GM23338 (cell line): ENCODE data around the gene RPLP1. TPM values are rescaled to one million over a fixed set of nuclear protein-coding genes. Genes with fewer than 3 reads are reported as not detected.

Source experiments
- ATAC-seq: fragments of 200-7000 bp; cut with Tn5 transposase; 3 replicates; pipeline ENCODE4 v1.9.1; 2020
- DNase-seq: peaks from one replicate; pipeline ENCODE4 v3.0.0-alpha.2; 2015; ENCODE audit warnings: low spot score
- H2AFZ ChIP-seq: fragments of 200-600 bp; sonication (generic); 2 replicates; pipeline ENCODE4 v1.8.0; 2016; ENCODE audit warnings: antibody characterized with exemption, mild to moderate bottlenecking, moderate library complexity
- H3F3A ChIP-seq: fragments of 200-600 bp; sonication (generic); replicated peaks from 2 replicates; pipeline ENCODE4 v1.8.0; 2017; ENCODE audit warnings: antibody characterized with exemption, mixed run types, low read depth
- H3K27ac ChIP-seq: fragments of 200-600 bp; sonication (generic); 2 replicates; pipeline ENCODE4 v1.6.1; 2016; ENCODE audit warnings: low read depth
- H3K27me3 ChIP-seq: fragments of 200-600 bp; sonication (generic); 2 replicates; pipeline ENCODE4 v1.8.0; 2016; ENCODE audit warnings: mild to moderate bottlenecking, mixed run types, moderate library complexity; ENCODE audit not compliant: insufficient read depth
- H3K36me3 ChIP-seq: fragments of 200-600 bp; sonication (generic); 2 replicates; pipeline ENCODE4 v1.8.0; 2016; ENCODE audit warnings: mild to moderate bottlenecking; ENCODE audit not compliant: insufficient read depth
- H3K4me1 ChIP-seq: fragments of 200-600 bp; sonication (generic); 2 replicates; pipeline ENCODE4 v1.8.0; 2016; ENCODE audit warnings: mild to moderate bottlenecking, moderate library complexity; ENCODE audit not compliant: insufficient read depth
- H3K4me2 ChIP-seq: fragments of 200-600 bp; sonication (generic); 2 replicates; pipeline ENCODE4 v1.7.1; 2017; ENCODE audit warnings: mixed run types
- H3K4me3 ChIP-seq: fragments of 200-600 bp; sonication (generic); 2 replicates; pipeline ENCODE4 v1.6.1; 2016; ENCODE audit warnings: mixed run types
- H3K79me2 ChIP-seq: fragments of 200-600 bp; sonication (generic); replicated peaks from 2 replicates; pipeline ENCODE4 v1.8.0; 2017; ENCODE audit warnings: mild to moderate bottlenecking; ENCODE audit not compliant: insufficient read depth
- H3K9me2 ChIP-seq: fragments of 200-600 bp; sonication (generic); 2 replicates; pipeline ENCODE4 v1.8.0; 2017; ENCODE audit not compliant: insufficient read depth
- H4K20me1 ChIP-seq: fragments of 200-600 bp; sonication (generic); replicated peaks from 2 replicates; pipeline ENCODE4 v1.8.0; 2017; ENCODE audit warnings: mild to moderate bottlenecking; ENCODE audit not compliant: insufficient read depth
- H3K27ac Mint-ChIP-seq: 2 replicates; pipeline ENCODE4 v1.8.0; 2020; ENCODE audit warnings: inconsistent platforms, mild to moderate bottlenecking, moderate library complexity, mixed read lengths
- H3K27me3 Mint-ChIP-seq: 3 replicates; pipeline ENCODE4 v1.8.0; 2022; ENCODE audit warnings: low read depth, mild to moderate bottlenecking, moderate library complexity, mixed read lengths, inconsistent platforms; ENCODE audit not compliant: insufficient read depth, poor library complexity
- H3K36me3 Mint-ChIP-seq: 3 replicates; pipeline ENCODE4 v1.8.0; 2021; ENCODE audit warnings: low read depth, mild to moderate bottlenecking, inconsistent platforms, moderate library complexity, mixed read lengths
- H3K4me1 Mint-ChIP-seq: 3 replicates; pipeline ENCODE4 v1.8.0; 2020; ENCODE audit warnings: mild to moderate bottlenecking, inconsistent platforms, mixed read lengths
- H3K4me3 Mint-ChIP-seq: 3 replicates; pipeline ENCODE4 v1.8.0; 2021; ENCODE audit warnings: moderate library complexity, mild to moderate bottlenecking, inconsistent platforms, mixed read lengths
- H3K9me3 Mint-ChIP-seq: 3 replicates; pipeline ENCODE4 v1.8.0; 2020; ENCODE audit warnings: moderate library complexity, mild to moderate bottlenecking, inconsistent platforms, mixed read lengths
- CREB1 ChIP-seq: fragments of 250-450 bp; sonication (Bioruptor Pico); IDR thresholded peaks from 2 replicates; pipeline ENCODE4 v1.5.0; 2020; ENCODE audit warnings: low read depth, mild to moderate bottlenecking, moderate library complexity
- CTCF ChIP-seq, 2 experiments: fragments of 200-600 bp in 1 of 2; sonication (generic) in 1 of 2; conservative IDR thresholded peaks; 2 replicates each; pipeline versions ENCODE4 v1.5.1 to v1.6.1; 2016 to 2017; ENCODE audit warnings: antibody characterized with exemption in 2 of 2, low read depth in 2 of 2, mild to moderate bottlenecking in 2 of 2, moderate library complexity in 1 of 2
- ETS1 ChIP-seq: IDR thresholded peaks from 2 replicates; pipeline ENCODE4 v1.6.1; 2016; ENCODE audit warnings: antibody characterized with exemption
- EZH2 ChIP-seq: fragments of 200-600 bp; sonication (generic); IDR thresholded peaks from one replicate; pipeline ENCODE4 v1.8.0; 2017; ENCODE audit warnings: antibody characterized with exemption, mild to moderate bottlenecking, low read depth; ENCODE audit not compliant: unreplicated experiment
- EZH2phosphoT487 ChIP-seq: fragments of 200-600 bp; sonication (generic); IDR thresholded peaks from one replicate; pipeline ENCODE4 v1.8.1; 2018; ENCODE audit warnings: antibody characterized with exemption; ENCODE audit not compliant: unreplicated experiment
- JUNB ChIP-seq: IDR thresholded peaks from one replicate; pipeline ENCODE4 v1.6.1; 2016; ENCODE audit warnings: antibody characterized with exemption; ENCODE audit not compliant: unreplicated experiment
- NANOG ChIP-seq: IDR thresholded peaks from 2 replicates; pipeline ENCODE4 v1.6.1; 2016; ENCODE audit warnings: antibody characterized with exemption, borderline replicate concordance
- POLR2AphosphoS5 ChIP-seq: IDR thresholded peaks from 2 replicates; pipeline ENCODE4 v1.6.1; 2016; ENCODE audit warnings: antibody characterized with exemption, low read depth
- REST ChIP-seq: IDR thresholded peaks from one replicate; pipeline ENCODE4 v1.6.1; 2018; ENCODE audit warnings: antibody characterized with exemption; ENCODE audit not compliant: unreplicated experiment
- STAT1 ChIP-seq: IDR thresholded peaks from one replicate; pipeline ENCODE4 v1.6.1; 2016; ENCODE audit warnings: antibody characterized with exemption; ENCODE audit not compliant: unreplicated experiment
- ZNF114 ChIP-seq: fragments of 250-450 bp; sonication (Bioruptor Pico); IDR thresholded peaks from 2 replicates; pipeline ENCODE4 v1.5.0; 2020; ENCODE audit warnings: mild to moderate bottlenecking, moderate library complexity
- ZNF331 ChIP-seq: fragments of 250-450 bp; sonication (Bioruptor Pico); IDR thresholded peaks from 2 replicates; pipeline ENCODE4 v1.5.0; 2020; ENCODE audit warnings: low read depth, mild to moderate bottlenecking, moderate library complexity
- ZNF462 ChIP-seq: fragments of 250-450 bp; sonication (Bioruptor Pico); IDR thresholded peaks from 2 replicates; pipeline ENCODE4 v1.5.0; 2020; ENCODE audit warnings: mild to moderate bottlenecking, moderate library complexity
- polyA plus RNA-seq: library from polyadenylated mRNA; unstranded; fragments of >200 nt; fragmentation: Nextera tagmentation; extraction: Ambion mirVana; gene quantifications from 2 replicates; pipeline ENCODE4 v1.2.1, GENCODE V29; 2016
- total RNA-seq: library from RNA; depleted of rRNA; stranded (reverse); fragments of >200 nt; shearing (Covaris generic); gene quantifications from 2 replicates; pipeline ENCODE4 v1.2.3, GENCODE V29; 2014

The RPLP1 gene
- total and polyA plus RNA-seq, 2 experiments from 2014 or later = 283 to 3,258 TPM

GRCh38 chr15:69497076-69497475 lies 44.5 kb downstream of the RPLP1 start:
- Histone ChIP-seq H2AFZ (0 out of 2 replicates have a peak overlapping the region, but pooled peaks have one; percentile 18), H3K27me3 (no peaks in the 10 kb centered on the region), H3K79me2 (no peaks in the 10 kb centered on the region), H3K27ac (no peak overlapping the region), H4K20me1 (no peaks in the 10 kb centered on the region), H3K4me3 (no peak overlapping the region), H3K4me1 (no peaks in the 10 kb centered on the region), H3F3A (no peaks in the 10 kb centered on the region), H3K4me2 (no peak overlapping the region), H3K36me3 (no peaks in the 10 kb centered on the region), H3K9me2 (no peaks in the 10 kb centered on the region)
- no peak for DNase-seq
- no peak for ATAC-seq
- H3K9me3 Mint-ChIP-seq = no peaks in the 10 kb centered on the region
- peaks cover 11% of the 10 kb centered on the region for H3K4me1 Mint-ChIP-seq
- no peak overlapping the region for H3K4me3 Mint-ChIP-seq
- no peak overlapping the region for H3K27ac Mint-ChIP-seq
- TF ChIP-seq ZNF114 (CRISPR knock-in tag) (no peak), EZH2phosphoT487 (no peak), CREB1 (CRISPR knock-in tag) (no peak), REST (no peak), NANOG (no peak), ETS1 (no peak), POLR2AphosphoS5 (no peak), STAT1 (no peak), JUNB (no peak), ZNF331 (CRISPR knock-in tag) (no peak), CTCF (conservative IDR thresholded peaks at IDR 0.05; ENCODE audit: low read depth in 2 of 2) (no peak), ZNF462 (CRISPR knock-in tag) (no peak), EZH2 (no peak)
- H3K36me3 Mint-ChIP-seq = no peaks in the 10 kb centered on the region
- peaks cover 5% of the 10 kb centered on the region for H3K27me3 Mint-ChIP-seq
